Esophagus squamous epithelium (tissue), 4 donors: ENCODE measurements around the gene LMX1B.

ENCODE experiments used
- CTCF ChIP-seq, 6 experiments: fragments of 450-650 bp in 4 of 6; fragments of 200-600 bp in 2 of 6; sonication (generic) in 2 of 6; IDR thresholded peaks; one replicate each; pipeline ENCODE4 v1.5.1; 2016 to 2019; ENCODE audit warnings: antibody characterized with exemption in 6 of 6, mild to moderate bottlenecking in 4 of 6, moderate library complexity in 4 of 6
- POLR2A ChIP-seq, 4 donors: fragments of 450-650 bp; IDR thresholded peaks; one replicate each; pipeline ENCODE4 v1.6.1; 2017; ENCODE audit warnings: antibody characterized with exemption in 4 of 4, mild to moderate bottlenecking in 4 of 4, moderate library complexity in 3 of 4

- TF ChIP-seq CTCF (IDR thresholded peaks at IDR 0.05) (no peak), POLR2A (IDR thresholded peaks at IDR 0.05) (no peak)
Observed at GRCh38 chr9:126623667-126624478, 10.1 kb downstream of the LMX1B start.
